HEK293 (cell line): ENCODE measurements around the gene FRYL.

Source experiments
- CTCF ChIA-PET: fragments of 350-600 bp; formaldehyde crosslinking; extraction: SDS; loops from one replicate; lab custom pipeline; 2021; ENCODE audit warnings: antibody characterized with exemption; lab: Yijun Ruan, JAX
- POLR2A ChIA-PET: fragments of 300-600 bp; formaldehyde crosslinking; extraction: SDS; loops from one replicate; lab custom pipeline; 2020; ENCODE audit warnings: antibody characterized with exemption, inconsistent platforms; lab: Yijun Ruan, JAX
- H3K27ac ChIP-seq: fragments of 200-500 bp; sonication (Bioruptor generic); 2 replicates; pipeline ENCODE4 v1.5.1; 2014; ENCODE audit warnings: low read depth, low read length, control low read depth, inconsistent platforms; ENCODE audit errors: extremely low read depth
- H3K36me3 ChIP-seq, 2 experiments: fragments of 200-500 bp in 1 of 2; sonication (Bioruptor generic) in 1 of 2; 1 replicate in 1 of 2; 2 replicates in 1 of 2; pipeline ENCODE4 v1.5.1; 2014 to 2017; ENCODE audit warnings: inconsistent platforms in 2 of 2, low read length in 2 of 2; ENCODE audit not compliant: control insufficient read depth in 2 of 2, insufficient read depth in 1 of 2
- H3K4me1 ChIP-seq: fragments of 200-500 bp; sonication (Bioruptor generic); 2 replicates; pipeline ENCODE4 v1.5.1; 2014; ENCODE audit warnings: mild to moderate bottlenecking, low read length, inconsistent platforms; ENCODE audit not compliant: control insufficient read depth, insufficient read depth
- H3K4me3 ChIP-seq: 2 replicates; pipeline ENCODE4 v1.5.1; 2011; ENCODE audit warnings: low read depth, mild to moderate bottlenecking, control low read depth, low read length, moderate library complexity
- H3K9me3 ChIP-seq: fragments of 200-500 bp; sonication (Bioruptor generic); 2 replicates; pipeline ENCODE4 v1.5.1; 2014; ENCODE audit warnings: low read depth, low read length, inconsistent platforms; ENCODE audit not compliant: control insufficient read depth, insufficient read depth
- ATF2 ChIP-seq: fragments of 450-650 bp; formaldehyde crosslinking; IDR thresholded peaks from 2 replicates; pipeline ENCODE4 v1.5.1; 2016; ENCODE audit warnings: missing biosample characterization, missing genetic modification characterization, low read depth
- BCL11A ChIP-seq: fragments of 450-650 bp; formaldehyde crosslinking; IDR thresholded peaks from 2 replicates; pipeline ENCODE4 v1.5.1; 2016; ENCODE audit warnings: low read depth, missing biosample characterization, missing genetic modification characterization
- ELK4 ChIP-seq: IDR thresholded peaks from 2 replicates; pipeline ENCODE4 v1.6.1; 2011; ENCODE audit warnings: mild to moderate bottlenecking, low read depth, low read length, borderline replicate concordance
- HOXC10 ChIP-seq: sonication (generic); formaldehyde crosslinking; IDR thresholded peaks from 2 replicates; pipeline ENCODE4 v1.8.1; 2023; ENCODE audit warnings: mild to moderate bottlenecking, missing genetic modification reagents
- KLF1 ChIP-seq: fragments of 450-650 bp; formaldehyde crosslinking; IDR thresholded peaks from 2 replicates; pipeline ENCODE4 v1.5.1; 2016; ENCODE audit warnings: missing biosample characterization, missing genetic modification characterization
- REPIN1 ChIP-seq: fragments of 450-650 bp; formaldehyde crosslinking; IDR thresholded peaks from 2 replicates; pipeline ENCODE4 v1.5.1; 2017; ENCODE audit warnings: missing biosample characterization, missing genetic modification characterization, low read depth
- ZBTB21 ChIP-seq: fragments of 450-650 bp; formaldehyde crosslinking; IDR thresholded peaks from 2 replicates; pipeline ENCODE4 v1.5.1; 2017; ENCODE audit warnings: missing biosample characterization, missing genetic modification characterization
- ZBTB48 ChIP-seq: fragments of 450-650 bp; formaldehyde crosslinking; IDR thresholded peaks from 2 replicates; pipeline ENCODE4 v1.5.1; 2016; ENCODE audit warnings: missing biosample characterization, missing genetic modification characterization
- ZFP3 ChIP-seq: fragments of 450-650 bp; formaldehyde crosslinking; IDR thresholded peaks from 2 replicates; pipeline ENCODE4 v1.5.1; 2016; ENCODE audit warnings: low read depth, missing biosample characterization, missing genetic modification characterization
- ZFP37 ChIP-seq: fragments of 450-650 bp; formaldehyde crosslinking; IDR thresholded peaks from 2 replicates; pipeline ENCODE4 v1.5.1; 2016; ENCODE audit warnings: missing biosample characterization, missing genetic modification characterization
- ZNF175 ChIP-seq: fragments of 450-650 bp; formaldehyde crosslinking; IDR thresholded peaks from 2 replicates; pipeline ENCODE4 v1.5.1; 2016; ENCODE audit warnings: missing biosample characterization, missing genetic modification characterization
- ZNF214 ChIP-seq: fragments of 450-650 bp; formaldehyde crosslinking; IDR thresholded peaks from 2 replicates; pipeline ENCODE4 v1.5.1; 2017; ENCODE audit warnings: missing biosample characterization, mild to moderate bottlenecking, missing genetic modification characterization, borderline replicate concordance
- ZNF302 ChIP-seq: fragments of 450-650 bp; formaldehyde crosslinking; IDR thresholded peaks from 2 replicates; pipeline ENCODE4 v1.5.1; 2016; ENCODE audit warnings: missing biosample characterization, missing genetic modification characterization, low read depth
- ZNF37A ChIP-seq: fragments of 450-650 bp; IDR thresholded peaks from 2 replicates; pipeline ENCODE4 v1.5.1; 2018; ENCODE audit warnings: missing biosample characterization, missing genetic modification characterization
- ZNF513 ChIP-seq: fragments of 450-650 bp; IDR thresholded peaks from 2 replicates; pipeline ENCODE4 v1.5.1; 2018; ENCODE audit warnings: missing biosample characterization, missing genetic modification characterization
- ZNF623 ChIP-seq: fragments of 450-650 bp; formaldehyde crosslinking; IDR thresholded peaks from 2 replicates; pipeline ENCODE4 v1.5.1; 2016; ENCODE audit warnings: missing biosample characterization, missing genetic modification characterization
- ZNF626 ChIP-seq: fragments of 450-650 bp; sonication (Bioruptor Pico); formaldehyde crosslinking; IDR thresholded peaks from 2 replicates; pipeline ENCODE4 v1.5.1; 2018; ENCODE audit warnings: missing biosample characterization, missing genetic modification characterization, inconsistent platforms
- ZNF76 ChIP-seq: fragments of 450-650 bp; formaldehyde crosslinking; IDR thresholded peaks from 2 replicates; pipeline ENCODE4; 2016; ENCODE audit warnings: low read depth, missing biosample characterization, missing genetic modification characterization, borderline replicate concordance
- ZSCAN16 ChIP-seq: fragments of 450-650 bp; formaldehyde crosslinking; IDR thresholded peaks from 2 replicates; pipeline ENCODE4 v1.5.1; 2016; ENCODE audit warnings: missing biosample characterization, missing genetic modification characterization
- TF ChIP-seq, protein P1 (sequence below): fragments of 450-650 bp; formaldehyde crosslinking; IDR thresholded peaks from 2 replicates; pipeline ENCODE4 v1.5.1; 2016; ENCODE audit warnings: missing biosample characterization, missing genetic modification characterization
- TF ChIP-seq, protein P2 (sequence below): fragments of 450-650 bp; formaldehyde crosslinking; optimal IDR thresholded peaks from 2 replicates; pipeline ENCODE3; 2016; ENCODE audit warnings: missing biosample characterization, mild to moderate bottlenecking, missing genetic modification characterization

The FRYL gene

GRCh38 chr4:48603366-48604003 is 176.6 kb downstream of the FRYL start:
- Histone ChIP-seq H3K9me3 (no peaks in the 10 kb centered on the region), H3K27ac (no peak overlapping the region), H3K4me1 (peaks cover 2% of the 10 kb centered on the region; the same call in 1 of the 2 replicates), H3K4me3 (no peak overlapping the region), H3K36me3 (no peaks in the 10 kb centered on the region)
- POLR2A ChIA-PET, result no interaction called here
- CTCF ChIA-PET, result no interaction called here
- TF ChIP-seq ELK4 (no peak), ZBTB48 (tag by site-specific recombination) (no peak), ZNF76 (no peak), REPIN1 (tag by site-specific recombination) (no peak), ZNF626 (no peak)

- no peak overlapping the region for H3K27ac ChIP-seq
- CTCF ChIA-PET, result interaction anchor here (1.1 kb wide), 1 partner anchor 24 kb away, joined by 3 read pairs; no protein-coding TSS in a partner anchor
- POLR2A ChIA-PET, result no interaction called here
Observed at GRCh38 chr4:48602763-48603162, 177.3 kb downstream of the FRYL start.

DNA sequence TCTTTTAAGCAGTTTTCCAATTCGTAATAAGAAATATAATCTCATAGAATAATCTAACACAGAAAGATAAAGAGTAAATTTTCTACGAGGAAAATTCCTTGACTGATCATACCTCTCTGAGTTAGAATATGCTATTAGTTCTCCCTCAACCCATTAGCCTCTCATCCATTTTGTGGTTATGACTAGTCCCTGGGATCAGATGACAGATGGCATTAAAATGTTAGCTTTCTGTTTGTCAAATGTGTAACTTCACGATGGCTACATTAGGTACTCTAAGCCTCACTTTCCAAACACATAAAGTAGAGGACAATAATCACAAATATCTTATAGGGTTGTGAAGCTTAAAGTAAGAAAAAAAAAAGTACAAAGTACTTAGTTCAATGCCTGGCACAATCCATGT is 177.9 kb downstream of the FRYL start:
- ChIA-PET CTCF (interaction anchor here (1.1 kb wide), 1 partner anchor 24 kb away, joined by 3 read pairs; no protein-coding TSS in a partner anchor), POLR2A (no interaction called here)
- TF ChIP-seq ZFP3 (tag by site-specific recombination) (no peak), BCL11A (tag by site-specific recombination) (no peak), HOXC10 (CRISPR knock-in tag) (no peak), ZSCAN16 (tag by site-specific recombination) (no peak), ZBTB48 (tag by site-specific recombination) (no peak), ZNF513 (tag by site-specific recombination) (no peak), KLF1 (tag by site-specific recombination) (no peak), ZFP37 (tag by site-specific recombination) (no peak), ZNF214 (tag by site-specific recombination) (no peak), ATF2 (no peak), ZBTB21 (tag by site-specific recombination) (no peak), ZNF302 (tag by site-specific recombination) (no peak), ZNF37A (no peak), ZNF175 (no peak)
- TF ChIP-seq, protein P1, sequence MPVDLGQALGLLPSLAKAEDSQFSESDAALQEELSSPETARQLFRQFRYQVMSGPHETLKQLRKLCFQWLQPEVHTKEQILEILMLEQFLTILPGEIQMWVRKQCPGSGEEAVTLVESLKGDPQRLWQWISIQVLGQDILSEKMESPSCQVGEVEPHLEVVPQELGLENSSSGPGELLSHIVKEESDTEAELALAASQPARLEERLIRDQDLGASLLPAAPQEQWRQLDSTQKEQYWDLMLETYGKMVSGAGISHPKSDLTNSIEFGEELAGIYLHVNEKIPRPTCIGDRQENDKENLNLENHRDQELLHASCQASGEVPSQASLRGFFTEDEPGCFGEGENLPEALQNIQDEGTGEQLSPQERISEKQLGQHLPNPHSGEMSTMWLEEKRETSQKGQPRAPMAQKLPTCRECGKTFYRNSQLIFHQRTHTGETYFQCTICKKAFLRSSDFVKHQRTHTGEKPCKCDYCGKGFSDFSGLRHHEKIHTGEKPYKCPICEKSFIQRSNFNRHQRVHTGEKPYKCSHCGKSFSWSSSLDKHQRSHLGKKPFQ (tag by site-specific recombination), result no peak
- TF ChIP-seq, protein P2, sequence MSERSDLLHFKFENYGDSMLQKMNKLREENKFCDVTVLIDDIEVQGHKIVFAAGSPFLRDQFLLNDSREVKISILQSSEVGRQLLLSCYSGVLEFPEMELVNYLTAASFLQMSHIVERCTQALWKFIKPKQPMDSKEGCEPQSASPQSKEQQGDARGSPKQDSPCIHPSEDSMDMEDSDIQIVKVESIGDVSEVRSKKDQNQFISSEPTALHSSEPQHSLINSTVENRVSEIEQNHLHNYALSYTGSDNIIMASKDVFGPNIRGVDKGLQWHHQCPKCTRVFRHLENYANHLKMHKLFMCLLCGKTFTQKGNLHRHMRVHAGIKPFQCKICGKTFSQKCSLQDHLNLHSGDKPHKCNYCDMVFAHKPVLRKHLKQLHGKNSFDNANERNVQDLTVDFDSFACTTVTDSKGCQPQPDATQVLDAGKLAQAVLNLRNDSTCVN (tag by site-specific recombination), result no peak
- H3K36me3 ChIP-seq, result no peaks in the 10 kb centered on the region
- no peak overlapping the region for H3K4me3 ChIP-seq
- peaks cover 2% of the 10 kb centered on the region; the same call in 1 of the 2 replicates for H3K4me1 ChIP-seq
- no peak overlapping the region for H3K27ac ChIP-seq
- H3K9me3 ChIP-seq, result no peaks in the 10 kb centered on the region

More at GRCh38 chr4:48602763-48603162, 177.3 kb downstream of the FRYL start:
- no peak for TF ChIP-seq ZNF623 (tag by site-specific recombination)
- Histone ChIP-seq H3K9me3 (no peaks in the 10 kb centered on the region), H3K36me3 (no peaks in the 10 kb centered on the region), H3K4me1 (peaks cover 2% of the 10 kb centered on the region; the same call in 1 of the 2 replicates), H3K4me3 (no peak overlapping the region)
